ENCODE data around the gene CLEC16A. TPM values are rescaled to one million over a fixed set of nuclear protein-coding genes. Genes with fewer than 3 reads are reported as not detected.

The CLEC16A gene
- total and polyA plus RNA-seq, 2 experiments from 2014 or later, result 9.9 to 24.1 TPM

- TF ChIP-seq, protein P1, sequence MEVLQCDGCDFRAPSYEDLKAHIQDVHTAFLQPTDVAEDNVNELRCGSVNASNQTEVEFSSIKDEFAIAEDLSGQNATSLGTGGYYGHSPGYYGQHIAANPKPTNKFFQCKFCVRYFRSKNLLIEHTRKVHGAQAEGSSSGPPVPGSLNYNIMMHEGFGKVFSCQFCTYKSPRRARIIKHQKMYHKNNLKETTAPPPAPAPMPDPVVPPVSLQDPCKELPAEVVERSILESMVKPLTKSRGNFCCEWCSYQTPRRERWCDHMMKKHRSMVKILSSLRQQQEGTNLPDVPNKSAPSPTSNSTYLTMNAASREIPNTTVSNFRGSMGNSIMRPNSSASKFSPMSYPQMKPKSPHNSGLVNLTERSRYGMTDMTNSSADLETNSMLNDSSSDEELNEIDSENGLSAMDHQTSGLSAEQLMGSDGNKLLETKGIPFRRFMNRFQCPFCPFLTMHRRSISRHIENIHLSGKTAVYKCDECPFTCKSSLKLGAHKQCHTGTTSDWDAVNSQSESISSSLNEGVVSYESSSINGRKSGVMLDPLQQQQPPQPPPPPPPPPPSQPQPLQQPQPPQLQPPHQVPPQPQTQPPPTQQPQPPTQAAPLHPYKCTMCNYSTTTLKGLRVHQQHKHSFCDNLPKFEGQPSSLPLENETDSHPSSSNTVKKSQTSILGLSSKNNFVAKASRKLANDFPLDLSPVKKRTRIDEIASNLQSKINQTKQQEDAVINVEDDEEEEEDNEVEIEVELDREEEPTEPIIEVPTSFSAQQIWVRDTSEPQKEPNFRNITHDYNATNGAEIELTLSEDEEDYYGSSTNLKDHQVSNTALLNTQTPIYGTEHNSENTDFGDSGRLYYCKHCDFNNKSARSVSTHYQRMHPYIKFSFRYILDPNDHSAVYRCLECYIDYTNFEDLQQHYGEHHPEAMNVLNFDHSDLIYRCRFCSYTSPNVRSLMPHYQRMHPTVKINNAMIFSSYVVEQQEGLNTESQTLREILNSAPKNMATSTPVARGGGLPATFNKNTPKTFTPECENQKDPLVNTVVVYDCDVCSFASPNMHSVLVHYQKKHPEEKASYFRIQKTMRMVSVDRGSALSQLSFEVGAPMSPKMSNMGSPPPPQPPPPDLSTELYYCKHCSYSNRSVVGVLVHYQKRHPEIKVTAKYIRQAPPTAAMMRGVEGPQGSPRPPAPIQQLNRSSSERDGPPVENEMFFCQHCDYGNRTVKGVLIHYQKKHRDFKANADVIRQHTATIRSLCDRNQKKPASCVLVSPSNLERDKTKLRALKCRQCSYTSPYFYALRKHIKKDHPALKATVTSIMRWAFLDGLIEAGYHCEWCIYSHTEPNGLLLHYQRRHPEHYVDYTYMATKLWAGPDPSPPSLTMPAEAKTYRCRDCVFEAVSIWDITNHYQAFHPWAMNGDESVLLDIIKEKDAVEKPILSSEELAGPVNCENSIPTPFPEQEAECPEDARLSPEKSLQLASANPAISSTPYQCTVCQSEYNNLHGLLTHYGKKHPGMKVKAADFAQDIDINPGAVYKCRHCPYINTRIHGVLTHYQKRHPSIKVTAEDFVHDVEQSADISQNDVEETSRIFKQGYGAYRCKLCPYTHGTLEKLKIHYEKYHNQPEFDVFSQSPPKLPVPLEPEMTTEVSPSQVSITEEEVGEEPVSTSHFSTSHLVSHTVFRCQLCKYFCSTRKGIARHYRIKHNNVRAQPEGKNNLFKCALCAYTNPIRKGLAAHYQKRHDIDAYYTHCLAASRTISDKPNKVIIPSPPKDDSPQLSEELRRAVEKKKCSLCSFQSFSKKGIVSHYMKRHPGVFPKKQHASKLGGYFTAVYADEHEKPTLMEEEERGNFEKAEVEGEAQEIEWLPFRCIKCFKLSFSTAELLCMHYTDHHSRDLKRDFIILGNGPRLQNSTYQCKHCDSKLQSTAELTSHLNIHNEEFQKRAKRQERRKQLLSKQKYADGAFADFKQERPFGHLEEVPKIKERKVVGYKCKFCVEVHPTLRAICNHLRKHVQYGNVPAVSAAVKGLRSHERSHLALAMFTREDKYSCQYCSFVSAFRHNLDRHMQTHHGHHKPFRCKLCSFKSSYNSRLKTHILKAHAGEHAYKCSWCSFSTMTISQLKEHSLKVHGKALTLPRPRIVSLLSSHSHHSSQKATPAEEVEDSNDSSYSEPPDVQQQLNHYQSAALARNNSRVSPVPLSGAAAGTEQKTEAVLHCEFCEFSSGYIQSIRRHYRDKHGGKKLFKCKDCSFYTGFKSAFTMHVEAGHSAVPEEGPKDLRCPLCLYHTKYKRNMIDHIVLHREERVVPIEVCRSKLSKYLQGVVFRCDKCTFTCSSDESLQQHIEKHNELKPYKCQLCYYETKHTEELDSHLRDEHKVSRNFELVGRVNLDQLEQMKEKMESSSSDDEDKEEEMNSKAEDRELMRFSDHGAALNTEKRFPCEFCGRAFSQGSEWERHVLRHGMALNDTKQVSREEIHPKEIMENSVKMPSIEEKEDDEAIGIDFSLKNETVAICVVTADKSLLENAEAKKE (CRISPR knock-in tag; IDR thresholded peaks at IDR 0.05), result no peak
- no peak for TF ChIP-seq CTCF (conservative IDR thresholded peaks at IDR 0.05; ENCODE audit: low read depth in 2 of 2)
- no peak for TF ChIP-seq EZH2phosphoT487 (IDR thresholded peaks at IDR 0.05; ENCODE audit: unreplicated experiment)
- TF ChIP-seq JUNB (IDR thresholded peaks at IDR 0.05; ENCODE audit: unreplicated experiment), result no peak
- TF ChIP-seq POLR2AphosphoS5 (IDR thresholded peaks at IDR 0.05; ENCODE audit: low read depth), result no peak
- TF ChIP-seq, protein P2, sequence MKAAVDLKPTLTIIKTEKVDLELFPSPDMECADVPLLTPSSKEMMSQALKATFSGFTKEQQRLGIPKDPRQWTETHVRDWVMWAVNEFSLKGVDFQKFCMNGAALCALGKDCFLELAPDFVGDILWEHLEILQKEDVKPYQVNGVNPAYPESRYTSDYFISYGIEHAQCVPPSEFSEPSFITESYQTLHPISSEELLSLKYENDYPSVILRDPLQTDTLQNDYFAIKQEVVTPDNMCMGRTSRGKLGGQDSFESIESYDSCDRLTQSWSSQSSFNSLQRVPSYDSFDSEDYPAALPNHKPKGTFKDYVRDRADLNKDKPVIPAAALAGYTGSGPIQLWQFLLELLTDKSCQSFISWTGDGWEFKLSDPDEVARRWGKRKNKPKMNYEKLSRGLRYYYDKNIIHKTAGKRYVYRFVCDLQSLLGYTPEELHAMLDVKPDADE (IDR thresholded peaks at IDR 0.05), result no peak
These were observed 27.9 kb downstream of the CLEC16A start (continued) for GRCh38 chr16:10972108-10972818.

Data from GM23338 (cell line).